ENCODE measurements around the gene MC4R. TPM values are rescaled to one million over a fixed set of nuclear protein-coding genes. Genes with fewer than 3 reads are reported as not detected.

The MC4R gene
- total RNA-seq, 1 experiment from 2014 or later: not detected

GRCh38 chr18:60327880-60328279 is 44.7 kb downstream of the MC4R start:
- no peak for DNase-seq (ENCODE audit: low read depth)

GRCh38 chr18:60322591-60322990 is 50.0 kb downstream of the MC4R start:
- DNase-seq (ENCODE audit: low read depth): no peak
